NCI-H146 treated with DMSO at 0.1 percent for 48 hours (cell line): ENCODE measurements around the gene TMEM151B.
"Not testable (repeated sequence)": the region's sequence is repeated elsewhere in the genome, so short reads cannot be mapped to it uniquely, and the experiment has no call there.

Experiments used
- DNase-seq: peaks from one replicate; lab custom pipeline; 2025; ENCODE audit not compliant: unreplicated experiment; lab: John Stamatoyannopoulos, UW

TMEM151B gene

GRCh38 chr6:44329858-44330257 is 59.6 kb downstream of the TMEM151B start:
- no peak for DNase-seq

- DNase-seq: no peak
These were observed 62.3 kb downstream of the TMEM151B start for GRCh38 chr6:44332585-44332984.

DNA sequence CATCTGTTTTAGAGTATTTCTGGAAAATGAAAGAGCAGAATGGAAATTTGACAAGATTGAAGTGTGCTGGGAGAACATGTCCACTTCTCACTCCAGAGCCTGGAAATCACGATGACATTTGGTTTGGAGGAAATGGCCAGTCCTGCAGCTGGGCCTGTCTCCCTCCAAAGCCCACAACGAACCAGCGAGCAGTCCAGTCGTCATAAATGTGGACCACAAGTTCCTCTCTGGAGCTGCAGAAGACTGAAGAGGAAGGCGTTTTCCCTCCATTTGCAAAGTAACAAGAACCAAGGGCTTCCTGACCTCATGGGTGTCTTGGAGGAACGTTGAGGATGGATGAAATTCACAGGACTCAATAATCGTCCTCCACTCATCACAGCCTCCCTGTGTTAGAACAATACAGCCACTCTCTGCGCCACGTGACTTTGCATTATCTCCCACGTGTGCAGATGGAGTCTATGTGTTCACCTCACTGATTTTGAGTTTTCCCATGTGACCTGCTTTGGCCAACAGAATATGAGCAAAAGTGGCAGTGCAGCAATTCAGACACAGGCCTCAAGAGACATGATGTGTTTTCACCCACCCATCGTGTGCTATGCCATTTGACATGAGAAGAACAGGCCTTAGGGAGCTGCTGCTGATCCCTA is 63.1 kb downstream of the TMEM151B start:
- DNase-seq: no peak

GRCh38 chr6:44333942-44334341 is 63.7 kb downstream of the TMEM151B start:
- DNase-seq: no peak

DNA sequence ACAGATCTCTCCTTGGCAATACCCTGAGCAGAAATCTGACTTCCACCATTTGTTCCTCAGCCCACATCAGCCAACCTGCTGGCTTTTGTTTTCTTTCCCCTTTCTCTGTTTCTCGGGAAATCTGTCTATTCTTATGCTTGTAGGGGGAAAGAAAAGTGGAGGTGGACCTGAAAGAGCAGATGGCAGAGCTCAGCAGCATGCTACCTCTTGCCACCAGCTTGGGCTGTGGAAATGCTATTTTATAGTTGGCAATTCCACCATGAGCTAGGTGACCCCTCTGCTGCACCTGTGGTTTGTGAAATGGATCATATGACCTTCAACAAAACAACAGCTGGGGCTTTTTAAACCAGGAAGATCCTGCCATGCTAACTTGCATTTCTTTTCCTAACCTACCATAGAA is 65.4 kb downstream of the TMEM151B start:
- peak; percentile 33 for DNase-seq

DNA sequence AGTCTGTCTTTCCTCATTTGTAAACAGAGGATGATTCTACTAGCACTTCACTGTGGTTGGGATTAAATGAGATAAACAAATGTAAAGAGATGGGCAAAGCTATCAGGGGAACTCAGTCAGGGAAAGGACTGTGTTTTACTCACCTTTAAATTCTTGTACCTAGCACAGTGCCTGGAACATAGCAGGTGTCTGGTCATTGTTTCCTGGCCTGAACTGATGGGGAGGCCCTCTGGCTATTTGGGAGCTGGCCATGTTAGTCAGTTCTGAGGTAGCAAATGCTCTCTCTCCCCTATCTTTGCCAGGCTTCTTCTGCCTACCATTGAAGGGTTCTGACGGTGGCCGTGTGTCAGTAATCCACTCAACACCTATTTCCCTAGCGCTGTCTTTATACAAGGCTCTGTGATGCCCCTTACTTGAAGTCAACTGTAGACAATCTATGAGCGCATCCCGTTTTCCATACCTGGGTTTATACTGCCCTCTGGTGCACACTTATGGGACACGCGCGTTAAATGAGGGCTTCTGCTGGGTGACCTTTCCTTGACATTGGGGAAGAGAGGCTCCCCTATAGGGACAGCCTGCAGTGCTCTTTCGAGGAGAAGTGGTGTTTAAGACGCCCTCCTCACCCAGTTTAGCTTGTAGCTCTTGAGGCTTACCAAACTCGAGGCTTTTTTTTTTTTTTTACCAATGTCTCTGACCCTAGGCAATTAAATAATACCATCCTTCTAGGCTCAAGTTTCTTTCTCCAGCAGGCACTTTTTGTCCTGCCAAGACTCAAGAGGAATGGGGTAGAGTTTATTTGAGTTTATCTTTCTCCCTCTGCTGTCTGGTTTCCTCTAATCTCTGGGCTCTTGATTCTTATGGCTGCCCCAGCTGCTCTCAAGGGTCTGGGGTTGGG is 68.2 kb downstream of the TMEM151B start:
- DNase-seq: peak; percentile 89

- no peak for DNase-seq
These were observed 69.1 kb downstream of the TMEM151B start for GRCh38 chr6:44339301-44339700.

GRCh38 chr6:44339763-44340625 is 69.7 kb downstream of the TMEM151B start:
- no peak for DNase-seq

- no peak for DNase-seq
These were observed 71.0 kb downstream of the TMEM151B start for GRCh38 chr6:44341095-44341890.

- peak; percentile 68 for DNase-seq
These were observed 71.8 kb downstream of the TMEM151B start for GRCh38 chr6:44342052-44342451.

- DNase-seq: peak; percentile 68
These were observed 72.2 kb downstream of the TMEM151B start, which contains the start of gene SPATS1 for GRCh38 chr6:44342489-44342888. TSS of gene SPATS1 (plus strand) at chr6:44342650. CDS start at chr6:44343096, 446 bp downstream.

DNA sequence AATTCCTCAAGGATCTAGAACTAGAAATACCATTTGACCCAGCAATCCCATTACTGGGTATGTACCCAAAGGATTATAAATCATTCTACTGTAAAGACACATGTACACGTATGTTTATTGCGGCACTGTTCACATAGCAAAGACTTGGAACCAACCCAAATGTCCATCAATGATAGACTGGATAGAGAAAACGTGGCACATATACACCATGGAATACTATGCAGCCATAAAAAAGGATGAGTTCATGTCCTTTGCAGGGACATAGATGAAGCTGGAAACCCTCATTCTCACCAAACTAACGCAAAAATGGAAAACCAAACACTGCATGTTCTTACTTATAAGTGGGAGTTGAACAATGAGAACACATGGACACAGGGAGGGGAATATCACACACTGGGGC is 76.6 kb downstream of the TMEM151B start:
- DNase-seq: not testable (repeated sequence)

GRCh38 chr6:44349904-44350649 is 79.8 kb downstream of the TMEM151B start:
- DNase-seq: no peak

- not testable (repeated sequence) for DNase-seq
These were observed 80.4 kb downstream of the TMEM151B start for GRCh38 chr6:44350650-44350994.

DNA sequence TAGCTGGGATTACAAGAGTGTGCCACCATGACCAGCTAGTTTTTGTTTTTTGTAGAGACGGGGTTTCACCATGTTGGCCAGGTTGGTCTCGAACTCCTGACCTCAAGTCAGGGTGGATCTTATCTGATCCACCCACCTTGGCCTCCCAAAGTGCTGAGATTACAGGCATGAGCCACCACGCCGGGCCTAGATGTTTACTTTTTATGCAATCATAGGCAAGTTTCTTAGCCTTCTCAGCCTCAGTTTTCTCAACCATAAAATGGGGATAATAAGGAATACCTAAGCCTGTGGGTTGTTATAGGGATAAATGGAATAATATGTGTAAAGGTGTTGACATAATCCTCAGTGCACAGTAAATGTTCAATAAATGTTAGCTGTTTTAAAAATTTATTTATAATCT is 82.0 kb downstream of the TMEM151B start:
- DNase-seq: no peak

- DNase-seq: no peak
These were observed 83.1 kb downstream of the TMEM151B start for GRCh38 chr6:44353336-44353735.

DNA sequence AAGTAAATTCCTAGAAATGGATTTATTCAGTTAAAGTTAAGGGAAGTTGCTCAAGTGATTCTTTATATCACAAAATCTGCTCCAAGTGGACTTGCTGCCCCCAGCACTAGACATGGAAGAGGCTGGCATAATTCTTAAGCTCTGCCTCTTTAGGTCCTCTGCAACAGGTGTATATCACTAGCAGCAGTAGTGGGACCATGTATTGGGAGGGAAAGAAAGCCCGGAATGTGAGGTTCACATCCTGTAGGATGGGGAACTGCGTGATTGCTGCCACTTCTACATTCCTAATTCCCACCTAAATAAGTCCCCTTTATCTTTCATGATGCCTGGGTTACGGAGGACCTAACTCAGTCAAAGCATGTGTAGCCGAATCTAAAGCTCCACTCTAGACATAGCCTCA is 85.4 kb downstream of the TMEM151B start:
- DNase-seq: no peak

- no peak for DNase-seq
These were observed 86.2 kb downstream of the TMEM151B start for GRCh38 chr6:44356487-44356886.
